HepG2 (cell line): ENCODE data around the gene TBRG1. TPM values are rescaled to one million over a fixed set of nuclear protein-coding genes. Genes with fewer than 3 reads are reported as not detected.

ENCODE experiments used
- ATAC-seq: fragments of 200-7000 bp; cut with Tn5 transposase; 3 replicates; pipeline ENCODE4 v1.9.1; 2020; ENCODE audit warnings: mild to moderate bottlenecking, moderate library complexity
- BruUV-seq: library from RNA; stranded (reverse); fragments of 400-500 nt; replicated peaks from 2 replicates; lab custom pipeline; 2021; lab: Mats Ljungman, UMichigan
- CTCF ChIA-PET: fragments of 300-600 bp; formaldehyde crosslinking; extraction: SDS; loops from one replicate; lab custom pipeline; 2021; ENCODE audit warnings: low total read pairs, inconsistent platforms, low intra/inter-chr PET ratio; lab: Yijun Ruan, JAX
- POLR2A ChIA-PET: fragments of 350-600 bp; sonication (Branson Sonifier 250); formaldehyde crosslinking; loops from one replicate; lab custom pipeline; 2020; ENCODE audit warnings: antibody characterized with exemption, inconsistent platforms; lab: Yijun Ruan, JAX
- DNase-seq: peaks from one replicate; pipeline ENCODE4 v3.0.0-alpha.2; 2015; ENCODE audit warnings: low spot score
- FAIRE-seq: peaks from 3 replicates; lab custom pipeline; 2011; peaks lifted over from hg19 to GRCh38; lab: Jason Lieb, UNC
- H2AFZ ChIP-seq: one replicate; pipeline ENCODE4 v1.6.1; 2011; ENCODE audit warnings: low read length, inconsistent platforms
- H3K27ac ChIP-seq: fragments of 300-600 bp; 3 replicates; pipeline ENCODE4 v1.8.0; 2011; ENCODE audit warnings: mixed run types, mild to moderate bottlenecking, mixed read lengths, low read length, inconsistent platforms; ENCODE audit not compliant: insufficient read depth; ENCODE audit errors: extremely low read length
- H3K27me3 ChIP-seq, 2 experiments: fragments of 200-600 bp in 1 of 2; 2 replicates in 1 of 2; 3 replicates in 1 of 2; pipeline versions ENCODE4 v1.6.0 to v1.8.0; 2011; ENCODE audit warnings: low read length in 2 of 2, mild to moderate bottlenecking in 2 of 2, moderate library complexity in 2 of 2, inconsistent platforms in 1 of 2; ENCODE audit not compliant: insufficient read depth in 2 of 2, control insufficient read depth in 1 of 2
- H3K36me3 ChIP-seq, 2 experiments: fragments of 200-600 bp in 1 of 2; replicated peaks in 1 of 2; 2 replicates in 1 of 2; 3 replicates in 1 of 2; pipeline versions ENCODE4 v1.5.1 to v1.8.0; 2011; ENCODE audit warnings: low read length in 2 of 2, inconsistent platforms in 1 of 2; ENCODE audit not compliant: insufficient read depth in 2 of 2, control insufficient read depth in 1 of 2
- H3K4me1 ChIP-seq: 2 replicates; pipeline ENCODE4 v1.5.1; 2012; ENCODE audit warnings: low read length, inconsistent platforms; ENCODE audit not compliant: insufficient read depth
- H3K4me2 ChIP-seq: 2 replicates; pipeline ENCODE4 v1.6.0; 2011; ENCODE audit warnings: low read depth, low read length, inconsistent platforms
- H3K4me3 ChIP-seq, 3 experiments: fragments of 200-600 bp in 1 of 3; sonication (generic), shearing (Covaris generic) in 1 of 3; replicated peaks in 1 of 3; 2 replicates each; pipeline ENCODE4 v1.5.1; 2011 to 2016; ENCODE audit warnings: low read length in 3 of 3, inconsistent platforms in 2 of 3, low read depth in 2 of 3, mild to moderate bottlenecking in 2 of 3, control low read depth in 1 of 3, mixed read lengths in 1 of 3; ENCODE audit not compliant: insufficient read depth in 1 of 3
- H3K79me2 ChIP-seq: one replicate; pipeline ENCODE4 v1.6.1; 2011; ENCODE audit warnings: low read length, inconsistent platforms; ENCODE audit not compliant: insufficient read depth
- H3K9ac ChIP-seq: 2 replicates; pipeline ENCODE4 v1.6.0; 2011; ENCODE audit warnings: mild to moderate bottlenecking, low read depth, low read length, inconsistent platforms; ENCODE audit not compliant: insufficient read depth
- H3K9me3 ChIP-seq: 2 replicates; pipeline ENCODE4 v1.5.1; 2012; ENCODE audit warnings: mild to moderate bottlenecking, low read length
- H4K20me1 ChIP-seq: 2 replicates; pipeline ENCODE4 v1.6.0; 2011; ENCODE audit warnings: inconsistent platforms, mild to moderate bottlenecking, low read length, moderate library complexity; ENCODE audit not compliant: insufficient read depth
- FOXM1 ChIP-seq: sonication (generic); formaldehyde crosslinking; IDR thresholded peaks from 2 replicates; pipeline ENCODE4 v1.5.0; 2020; ENCODE audit warnings: missing genetic modification reagents
- MTF1 ChIP-seq: sonication (generic); formaldehyde crosslinking; IDR thresholded peaks from 2 replicates; pipeline ENCODE4 v1.5.0; 2020; ENCODE audit warnings: missing genetic modification reagents
- ZBTB43 ChIP-seq: sonication (generic); formaldehyde crosslinking; conservative IDR thresholded peaks from 2 replicates; pipeline ENCODE4 v1.4.0; 2020; ENCODE audit warnings: missing genetic modification reagents
- ZNF543 ChIP-seq: sonication (generic); formaldehyde crosslinking; IDR thresholded peaks from 2 replicates; pipeline ENCODE4 v1.4.0; 2020; ENCODE audit warnings: mild to moderate bottlenecking, missing genetic modification reagents
- ZNF646 ChIP-seq: sonication (generic); formaldehyde crosslinking; IDR thresholded peaks from 2 replicates; pipeline ENCODE4 v1.9.0; 2021; ENCODE audit warnings: mild to moderate bottlenecking, missing genetic modification reagents
- WGBS: methylation state at CpG from one replicate; pipeline ENCODE4 v1.1.6; 2017; ENCODE audit warnings: low lambda C conversion rate; 5-methylcytosine and 5-hydroxymethylcytosine counted together
- in situ Hi-C: cut with HindIII; loops from 2 replicates; pipeline ENCODE4 v1.10.0; 2017; ENCODE audit warnings: low pct_unique_long_range_greater_than_20kb; ENCODE audit not compliant: extremely low pct_ligation_motif_present
- intact Hi-C: fragments of 100-400 bp; cut with micrococcal nuclease; formaldehyde crosslinking; loops from one replicate; pipeline ENCODE4 v1.10.0; 2022; ENCODE audit not compliant: unreplicated experiment
- polyA plus RNA-seq, 8 experiments: library from polyadenylated mRNA; depleted of rRNA in 3 of 8; stranded (reverse) in 7 of 8; unstranded in 1 of 8; fragments of >200 nt; fragmentation: Illumina TruSeq in 4 of 8; extraction: Trizol in 4 of 8; gene quantifications; 2 replicates each; pipeline versions ENCODE4 v1.2.1 to v1.2.3, GENCODE V29; 2011 to 2016; ENCODE audit warnings: low read depth in 4 of 8, missing spikeins in 1 of 8, mixed read lengths in 1 of 8; ENCODE audit not compliant: insufficient read depth in 1 of 8
- total RNA-seq, 5 experiments: library from RNA; depleted of rRNA; stranded (reverse); fragments of >200 nt; fragmentation: Illumina TruSeq; extraction: Trizol; gene quantifications; 2 replicates each; pipeline ENCODE4 v1.2.3, GENCODE V29; 2016; ENCODE audit warnings: low read depth in 1 of 5

Gene TBRG1
- total and polyA plus RNA-seq, 2 of the 13 experiments (the other 11 are each of a cell fraction or from before 2014, with no cell fraction given): 21.7 to 25.6 TPM

- H3K27ac ChIP-seq: no peak overlapping the region
- no peak overlapping the region for H2AFZ ChIP-seq
- no peaks in the 10 kb centered on the region for H3K79me2 ChIP-seq
- intact Hi-C loops (no loop called here), in situ Hi-C loops (no loop called here)
- POLR2A ChIA-PET: no interaction called here
- no peak for ATAC-seq
- TF ChIP-seq FOXM1 (CRISPR knock-in tag) (no peak), ZNF543 (CRISPR knock-in tag) (no peak)
- TF ChIP-seq, all 625 proteins: peak for 0
- Histone ChIP-seq H3K4me1 (no peaks in the 10 kb centered on the region), H4K20me1 (no peaks in the 10 kb centered on the region), H3K36me3 (no peaks in the 10 kb centered on the region), H3K4me2 (no peak overlapping the region), H3K4me3 (no peak overlapping the region), H3K27me3 (peaks cover 2 to 9% of the 10 kb centered on the region in 2 experiments; a peak in 4 of 5 replicates), H3K9ac (no peak overlapping the region), H3K9me3 (no peaks in the 10 kb centered on the region)
- CTCF ChIA-PET: no interaction called here
- FAIRE-seq (no peak), DNase-seq (no peak)
- BruUV-seq: no TSS peak
- WGBS: 22% methylated on average over 2 of the region's 2 CpGs
These were observed 31.2 kb upstream of the TBRG1 start for GRCh38 chr11:124591430-124591829.

- no peak overlapping the region for H3K9ac ChIP-seq
- H3K79me2 ChIP-seq: no peaks in the 10 kb centered on the region
- BruUV-seq: no TSS peak
- H3K4me2 ChIP-seq: no peak overlapping the region
- H3K27ac ChIP-seq: no peak overlapping the region
- FAIRE-seq: no peak
- WGBS: 4% methylated on average over 6 of the region's 6 CpGs
- H2AFZ ChIP-seq: no peak overlapping the region
- no peak for ATAC-seq
- in situ Hi-C loops: no loop called here
- DNase-seq: no peak
- intact Hi-C loops: no loop called here
- H3K9me3 ChIP-seq: no peaks in the 10 kb centered on the region
- no peak for TF ChIP-seq ZNF646 (CRISPR knock-in tag)
- no peak for TF ChIP-seq ZBTB43
- no peak for TF ChIP-seq MTF1 (CRISPR knock-in tag)
- ChIA-PET CTCF (no interaction called here), POLR2A (no interaction called here)
- H3K4me1 ChIP-seq: no peaks in the 10 kb centered on the region
- H3K27me3 ChIP-seq: peaks cover 2 to 9% of the 10 kb centered on the region in 2 experiments; a peak in 4 of 5 replicates
- no peak overlapping the region for H3K4me3 ChIP-seq
- no peaks in the 10 kb centered on the region for H3K36me3 ChIP-seq
- no peaks in the 10 kb centered on the region for H4K20me1 ChIP-seq
These were observed 30.0 kb upstream of the TBRG1 start for GRCh38 chr11:124592627-124593026.
